ENCODE results near the gene SELENON. TPM values are rescaled to one million over a fixed set of nuclear protein-coding genes. Genes with fewer than 3 reads are reported as not detected.

The SELENON gene
- total RNA-seq, 1 donor from 2014 or later: 126 TPM

DNA sequence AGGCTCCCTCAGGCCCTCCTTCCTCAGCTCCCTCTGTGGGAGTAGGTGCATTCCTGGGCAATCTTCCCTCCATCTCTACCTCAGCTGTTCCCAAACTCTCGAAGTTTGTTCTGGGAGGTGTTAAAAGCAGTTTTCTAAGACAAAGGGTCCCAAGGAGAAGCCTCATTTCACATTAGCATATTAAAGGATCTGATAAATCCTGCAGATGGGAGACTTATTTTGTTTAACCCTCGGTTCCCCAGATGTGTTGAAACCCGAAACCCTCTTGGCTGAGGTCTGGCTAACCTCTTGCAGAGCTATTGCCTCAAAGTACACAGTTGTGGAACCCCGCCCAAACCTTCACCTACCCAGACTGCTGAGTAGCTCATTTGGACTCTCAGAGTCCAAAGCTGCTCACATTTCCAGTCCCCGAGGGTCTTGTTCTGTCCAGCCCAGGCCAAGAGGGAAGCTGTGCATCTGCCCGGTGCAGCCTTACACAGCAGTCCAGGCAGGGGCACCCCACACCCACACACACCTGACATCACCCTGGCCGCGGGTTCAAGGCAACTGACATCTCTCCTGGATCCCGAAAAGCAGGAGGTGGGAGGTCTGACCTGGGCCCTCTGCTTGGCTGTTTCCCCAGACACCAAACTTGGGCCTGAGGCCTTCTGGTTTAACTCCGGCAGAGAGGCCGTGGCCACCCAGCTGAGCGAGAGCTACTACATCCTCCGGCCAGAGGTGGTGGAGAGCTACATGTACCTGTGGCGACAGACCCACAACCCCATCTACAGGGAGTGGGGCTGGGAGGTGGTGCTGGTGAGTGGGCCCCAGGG, 19.5 kb upstream of the SELENON start:
- Mint-ChIP-seq H3K9me3 (ENCODE audit: unreplicated experiment) (no peaks in the 10 kb centered on the region), H3K27me3 (ENCODE audit: unreplicated experiment) (no peaks in the 10 kb centered on the region), H3K36me3 (ENCODE audit: unreplicated experiment) (peaks cover 28% of the 10 kb centered on the region), H3K4me3 (ENCODE audit: unreplicated experiment) (no peak overlapping the region), H3K4me1 (ENCODE audit: unreplicated experiment) (peaks cover 27% of the 10 kb centered on the region), H3K27ac (ENCODE audit: unreplicated experiment) (no peak overlapping the region)
- DNase-seq (ENCODE audit: extremely low spot score, unreplicated experiment): no peak
- TF ChIP-seq, protein P1, sequence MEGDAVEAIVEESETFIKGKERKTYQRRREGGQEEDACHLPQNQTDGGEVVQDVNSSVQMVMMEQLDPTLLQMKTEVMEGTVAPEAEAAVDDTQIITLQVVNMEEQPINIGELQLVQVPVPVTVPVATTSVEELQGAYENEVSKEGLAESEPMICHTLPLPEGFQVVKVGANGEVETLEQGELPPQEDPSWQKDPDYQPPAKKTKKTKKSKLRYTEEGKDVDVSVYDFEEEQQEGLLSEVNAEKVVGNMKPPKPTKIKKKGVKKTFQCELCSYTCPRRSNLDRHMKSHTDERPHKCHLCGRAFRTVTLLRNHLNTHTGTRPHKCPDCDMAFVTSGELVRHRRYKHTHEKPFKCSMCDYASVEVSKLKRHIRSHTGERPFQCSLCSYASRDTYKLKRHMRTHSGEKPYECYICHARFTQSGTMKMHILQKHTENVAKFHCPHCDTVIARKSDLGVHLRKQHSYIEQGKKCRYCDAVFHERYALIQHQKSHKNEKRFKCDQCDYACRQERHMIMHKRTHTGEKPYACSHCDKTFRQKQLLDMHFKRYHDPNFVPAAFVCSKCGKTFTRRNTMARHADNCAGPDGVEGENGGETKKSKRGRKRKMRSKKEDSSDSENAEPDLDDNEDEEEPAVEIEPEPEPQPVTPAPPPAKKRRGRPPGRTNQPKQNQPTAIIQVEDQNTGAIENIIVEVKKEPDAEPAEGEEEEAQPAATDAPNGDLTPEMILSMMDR (IDR thresholded peaks at IDR 0.05): no peak

DNA sequence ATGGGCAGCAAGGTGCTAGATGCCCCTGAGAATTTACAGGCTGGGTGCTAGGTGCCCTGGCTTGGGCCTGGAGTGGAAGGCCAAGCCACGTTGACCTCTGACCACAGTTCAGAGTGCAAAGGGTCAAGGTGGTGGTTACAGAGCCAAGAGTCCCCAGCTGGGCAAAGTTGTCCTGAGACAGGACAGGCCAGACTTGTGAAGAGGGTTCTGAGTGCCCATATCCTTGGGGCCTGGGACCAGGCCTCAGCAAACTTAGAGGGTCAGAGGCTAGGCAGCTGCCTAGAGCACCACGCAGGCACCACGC, 18.9 kb upstream of the SELENON start:
- TF ChIP-seq, protein P1 (IDR thresholded peaks at IDR 0.05): no peak
- Mint-ChIP-seq H3K36me3 (ENCODE audit: unreplicated experiment) (peaks cover 29% of the 10 kb centered on the region), H3K4me1 (ENCODE audit: unreplicated experiment) (peaks cover 31% of the 10 kb centered on the region), H3K9me3 (ENCODE audit: unreplicated experiment) (no peaks in the 10 kb centered on the region), H3K27ac (ENCODE audit: unreplicated experiment) (no peak overlapping the region), H3K4me3 (ENCODE audit: unreplicated experiment) (no peak overlapping the region), H3K27me3 (ENCODE audit: unreplicated experiment) (no peaks in the 10 kb centered on the region)
- no peak for DNase-seq (ENCODE audit: extremely low spot score, unreplicated experiment)

DNA sequence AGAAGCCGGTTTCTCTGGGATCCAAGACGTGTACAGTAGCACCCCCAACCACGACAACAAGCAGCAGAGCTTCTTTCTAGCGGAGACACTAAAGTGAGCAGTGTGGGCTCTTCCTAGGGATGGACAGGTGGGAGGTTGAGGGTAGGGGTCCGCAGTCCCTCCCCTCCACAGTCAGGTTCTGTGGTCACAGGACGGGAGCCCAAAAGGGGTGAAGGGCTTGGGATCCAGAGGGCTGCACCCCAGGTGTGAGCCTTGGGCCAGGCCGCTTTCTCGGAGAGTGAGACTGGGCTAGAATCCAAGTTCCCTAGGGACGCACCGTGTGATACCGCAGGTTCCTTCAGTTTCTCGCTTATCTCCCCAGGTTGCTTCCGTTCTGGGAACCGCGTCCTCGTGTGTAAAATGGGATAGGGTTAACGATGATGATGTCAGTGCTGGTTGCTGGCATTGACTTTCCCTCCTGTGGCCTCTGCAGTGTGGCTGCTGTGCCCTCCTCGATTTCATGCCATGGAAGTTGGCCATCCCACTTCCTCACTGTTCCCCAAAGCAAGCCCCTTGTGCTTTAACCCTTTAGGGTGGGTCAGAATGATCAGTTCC, 17.3 kb upstream of the SELENON start:
- DNase-seq (ENCODE audit: extremely low spot score, unreplicated experiment): no peak
- no peak overlapping the region for H3K27ac Mint-ChIP-seq (ENCODE audit: unreplicated experiment)
- no peaks in the 10 kb centered on the region for H3K27me3 Mint-ChIP-seq (ENCODE audit: unreplicated experiment)

DNA sequence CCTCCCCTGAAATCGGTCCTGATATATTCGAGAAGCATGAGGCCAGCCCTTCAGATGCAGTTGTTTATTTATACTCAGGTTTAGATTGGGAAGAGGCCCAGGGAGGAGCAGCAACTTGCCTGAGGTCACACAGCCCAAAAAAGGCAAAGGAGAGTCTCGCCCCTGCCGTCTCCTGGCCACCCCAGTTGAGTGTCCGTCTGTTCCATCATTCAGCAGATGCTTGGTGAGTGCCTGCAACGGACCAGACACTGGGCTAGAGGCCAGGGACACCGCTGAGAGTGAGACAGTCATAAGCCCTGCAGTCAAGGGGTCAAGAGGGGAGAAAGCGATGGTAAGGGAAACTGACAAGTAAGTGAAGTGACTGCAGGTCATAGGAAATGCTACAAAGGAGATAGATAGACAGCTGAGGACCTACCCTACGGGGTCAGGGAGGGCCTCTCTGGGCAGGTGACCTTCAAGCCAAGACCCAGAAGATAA, 15.4 kb upstream of the SELENON start:
- TF ChIP-seq, protein P1 (IDR thresholded peaks at IDR 0.05): no peak
- peaks cover 19% of the 10 kb centered on the region for H3K36me3 Mint-ChIP-seq (ENCODE audit: unreplicated experiment)
- H3K4me3 Mint-ChIP-seq (ENCODE audit: unreplicated experiment): no peak overlapping the region
- no peaks in the 10 kb centered on the region for H3K27me3 Mint-ChIP-seq (ENCODE audit: unreplicated experiment)
- no peak for DNase-seq (ENCODE audit: extremely low spot score, unreplicated experiment)
- no peaks in the 10 kb centered on the region for H3K9me3 Mint-ChIP-seq (ENCODE audit: unreplicated experiment)
- no peak overlapping the region for H3K27ac Mint-ChIP-seq (ENCODE audit: unreplicated experiment)
- peaks cover 49% of the 10 kb centered on the region for H3K4me1 Mint-ChIP-seq (ENCODE audit: unreplicated experiment)

More for the DNA sequence above, 17.3 kb upstream of the SELENON start:
- peaks cover 45% of the 10 kb centered on the region for H3K4me1 Mint-ChIP-seq (ENCODE audit: unreplicated experiment)
- no peaks in the 10 kb centered on the region for H3K9me3 Mint-ChIP-seq (ENCODE audit: unreplicated experiment)
- H3K36me3 Mint-ChIP-seq (ENCODE audit: unreplicated experiment): peaks cover 26% of the 10 kb centered on the region
- H3K4me3 Mint-ChIP-seq (ENCODE audit: unreplicated experiment): no peak overlapping the region
- TF ChIP-seq, protein P1 (IDR thresholded peaks at IDR 0.05): no peak

DNA sequence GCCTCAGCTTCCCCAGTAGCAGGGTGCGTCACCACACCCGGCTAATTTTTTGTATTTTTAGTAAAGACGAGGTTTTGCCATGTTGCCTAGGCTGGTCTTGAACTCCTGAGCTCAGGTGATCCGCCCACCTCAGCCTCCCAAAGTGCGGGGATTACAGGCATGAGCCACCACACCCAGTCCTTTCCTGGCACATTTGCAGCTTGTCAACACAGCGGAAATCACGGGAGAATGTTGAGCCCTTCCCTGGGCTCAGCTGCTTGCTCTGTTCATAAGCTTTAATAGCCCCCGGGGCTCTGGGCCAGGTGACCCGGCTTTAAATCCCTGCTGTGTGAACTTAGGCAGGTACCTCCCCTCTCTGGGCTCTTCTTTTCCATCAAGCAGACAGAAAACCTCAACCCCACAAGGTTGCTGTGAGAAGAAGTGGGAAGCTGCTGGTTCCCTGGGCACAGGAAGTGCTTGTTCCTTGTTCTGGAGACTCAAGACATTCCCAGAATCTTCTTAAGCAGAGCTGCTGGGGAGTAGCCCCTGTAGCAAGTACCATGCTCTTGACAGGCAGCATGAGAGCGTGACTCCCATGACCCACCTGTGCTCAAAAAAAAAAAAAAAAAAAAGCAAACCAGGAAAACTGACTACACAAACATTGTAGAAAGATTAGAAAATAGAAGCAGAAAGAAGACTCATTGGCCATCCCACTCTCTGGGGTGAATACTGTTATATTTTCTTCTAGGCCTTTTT, 14.5 kb upstream of the SELENON start:
- Mint-ChIP-seq H3K4me1 (ENCODE audit: unreplicated experiment) (peaks cover 44% of the 10 kb centered on the region), H3K4me3 (ENCODE audit: unreplicated experiment) (no peak overlapping the region), H3K9me3 (ENCODE audit: unreplicated experiment) (no peaks in the 10 kb centered on the region), H3K27ac (ENCODE audit: unreplicated experiment) (no peak overlapping the region), H3K27me3 (ENCODE audit: unreplicated experiment) (no peaks in the 10 kb centered on the region), H3K36me3 (ENCODE audit: unreplicated experiment) (peaks cover 19% of the 10 kb centered on the region)
- DNase-seq (ENCODE audit: extremely low spot score, unreplicated experiment): no peak
- TF ChIP-seq, protein P1 (IDR thresholded peaks at IDR 0.05): no peak

Data from osteocyte (in vitro differentiated cells).